Suprapubic skin (tissue), 4 donors: ENCODE data around the gene VAV1. TPM values are rescaled to one million over a fixed set of nuclear protein-coding genes. Genes with fewer than 3 reads are reported as not detected.
"Not testable (repeated sequence)": the region's sequence is repeated elsewhere in the genome, so short reads cannot be mapped to it uniquely, and the experiment has no call there.

Experiments used
- DNase-seq, 2 donors: peaks; one replicate each; pipeline ENCODE4 v3.0.0-alpha.2; 2019; ENCODE audit warnings: low spot score in 2 of 2
- H3K27ac ChIP-seq: fragments of 200-600 bp; sonication (generic); one replicate; pipeline ENCODE4 v1.5.1; 2019
- H3K27me3 ChIP-seq: fragments of 200-600 bp; sonication (generic); one replicate; pipeline ENCODE4 v1.5.1; 2019
- H3K36me3 ChIP-seq: fragments of 200-600 bp; sonication (generic); one replicate; pipeline ENCODE4 v1.5.1; 2019
- H3K4me1 ChIP-seq: fragments of 200-600 bp; sonication (generic); one replicate; pipeline ENCODE4 v1.5.1; 2019
- H3K4me3 ChIP-seq: fragments of 200-600 bp; sonication (generic); one replicate; pipeline ENCODE4 v1.5.1; 2019; ENCODE audit warnings: mild to moderate bottlenecking
- H3K9me3 ChIP-seq: fragments of 200-600 bp; sonication (generic); one replicate; pipeline ENCODE4 v1.5.1; 2019
- EP300 ChIP-seq: sonication (generic); formaldehyde crosslinking; IDR thresholded peaks from one replicate; pipeline ENCODE4 v1.6.1; 2017; ENCODE audit warnings: antibody characterized with exemption
- POLR2A ChIP-seq, 2 donors: fragments of 450-650 bp; IDR thresholded peaks; one replicate each; pipeline ENCODE4 v1.6.1; 2017; ENCODE audit warnings: antibody characterized with exemption in 2 of 2, mild to moderate bottlenecking in 2 of 2, moderate library complexity in 2 of 2
- POLR2AphosphoS5 ChIP-seq, 3 donors: sonication (generic); formaldehyde crosslinking; IDR thresholded peaks; one replicate each; pipeline ENCODE4 v1.6.1; 2017; ENCODE audit warnings: antibody characterized with exemption in 3 of 3
- WGBS: methylation state at CpG from one replicate; pipeline ENCODE4 v1.1.5; 2018; 5-methylcytosine and 5-hydroxymethylcytosine counted together
- total RNA-seq, 4 donors: library from RNA; depleted of rRNA; stranded (reverse); fragments of >200 nt; gene quantifications; one replicate each; pipeline ENCODE4 v1.1.0, GENCODE V29; 2016
- TF ChIP-seq, protein P1 (sequence below), 2 donors: fragments of 200-600 bp in 1 of 2; fragments of 450-650 bp in 1 of 2; sonication (generic) in 1 of 2; IDR thresholded peaks; one replicate each; pipeline ENCODE4 v1.5.1; 2016 to 2019; ENCODE audit warnings: antibody characterized with exemption in 2 of 2, mild to moderate bottlenecking in 1 of 2, moderate library complexity in 1 of 2

Gene VAV1
- total RNA-seq, 4 donors from 2014 or later: 1.1 to 3.1 (median 1.2) TPM

DNA sequence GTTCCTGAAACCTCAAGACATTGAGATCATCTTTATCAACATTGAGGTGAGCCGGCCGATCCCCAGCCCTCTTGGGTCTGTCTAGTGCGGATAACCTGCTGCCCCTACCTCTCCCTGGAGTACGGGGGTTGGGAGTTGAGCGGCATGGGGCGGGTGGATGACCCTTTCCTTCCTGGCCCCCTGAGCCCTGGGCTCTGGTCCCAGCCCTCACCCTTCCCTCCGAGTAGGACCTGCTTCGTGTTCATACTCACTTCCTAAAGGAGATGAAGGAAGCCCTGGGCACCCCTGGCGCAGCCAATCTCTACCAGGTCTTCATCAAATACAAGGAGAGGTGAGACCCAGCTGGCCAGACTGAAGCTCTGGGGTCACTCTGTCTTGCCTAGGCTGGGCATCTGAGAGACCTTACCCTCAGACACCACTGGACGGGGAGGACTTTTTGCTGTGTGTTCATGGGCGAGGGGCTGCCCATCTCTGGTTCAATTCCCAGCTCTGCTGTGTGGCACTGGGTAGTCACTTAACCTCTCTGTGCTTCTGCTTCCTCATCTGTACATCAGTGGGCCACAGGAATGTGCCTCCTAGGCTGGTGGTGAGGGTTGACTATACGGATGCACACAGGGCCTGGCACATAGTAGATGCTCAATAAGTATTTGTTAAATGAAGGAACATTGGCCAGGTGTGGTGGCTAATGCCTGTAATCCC is 52.7 kb downstream of the VAV1 start:
- Histone ChIP-seq H3K27ac (no peak overlapping the region), H3K4me1 (no peaks in the 10 kb centered on the region), H3K27me3 (peaks cover 8% of the 10 kb centered on the region), H3K4me3 (no peak overlapping the region), H3K9me3 (no peaks in the 10 kb centered on the region), H3K36me3 (no peaks in the 10 kb centered on the region)
- WGBS: 88% methylated on average over 11 of the region's 12 CpGs
- no peak for DNase-seq
- TF ChIP-seq POLR2AphosphoS5 (IDR thresholded peaks at IDR 0.05): no peak
- TF ChIP-seq POLR2A (IDR thresholded peaks at IDR 0.05): no peak
- TF ChIP-seq, protein P1, sequence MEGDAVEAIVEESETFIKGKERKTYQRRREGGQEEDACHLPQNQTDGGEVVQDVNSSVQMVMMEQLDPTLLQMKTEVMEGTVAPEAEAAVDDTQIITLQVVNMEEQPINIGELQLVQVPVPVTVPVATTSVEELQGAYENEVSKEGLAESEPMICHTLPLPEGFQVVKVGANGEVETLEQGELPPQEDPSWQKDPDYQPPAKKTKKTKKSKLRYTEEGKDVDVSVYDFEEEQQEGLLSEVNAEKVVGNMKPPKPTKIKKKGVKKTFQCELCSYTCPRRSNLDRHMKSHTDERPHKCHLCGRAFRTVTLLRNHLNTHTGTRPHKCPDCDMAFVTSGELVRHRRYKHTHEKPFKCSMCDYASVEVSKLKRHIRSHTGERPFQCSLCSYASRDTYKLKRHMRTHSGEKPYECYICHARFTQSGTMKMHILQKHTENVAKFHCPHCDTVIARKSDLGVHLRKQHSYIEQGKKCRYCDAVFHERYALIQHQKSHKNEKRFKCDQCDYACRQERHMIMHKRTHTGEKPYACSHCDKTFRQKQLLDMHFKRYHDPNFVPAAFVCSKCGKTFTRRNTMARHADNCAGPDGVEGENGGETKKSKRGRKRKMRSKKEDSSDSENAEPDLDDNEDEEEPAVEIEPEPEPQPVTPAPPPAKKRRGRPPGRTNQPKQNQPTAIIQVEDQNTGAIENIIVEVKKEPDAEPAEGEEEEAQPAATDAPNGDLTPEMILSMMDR (IDR thresholded peaks at IDR 0.05): no peak
- no peak for TF ChIP-seq EP300

DNA sequence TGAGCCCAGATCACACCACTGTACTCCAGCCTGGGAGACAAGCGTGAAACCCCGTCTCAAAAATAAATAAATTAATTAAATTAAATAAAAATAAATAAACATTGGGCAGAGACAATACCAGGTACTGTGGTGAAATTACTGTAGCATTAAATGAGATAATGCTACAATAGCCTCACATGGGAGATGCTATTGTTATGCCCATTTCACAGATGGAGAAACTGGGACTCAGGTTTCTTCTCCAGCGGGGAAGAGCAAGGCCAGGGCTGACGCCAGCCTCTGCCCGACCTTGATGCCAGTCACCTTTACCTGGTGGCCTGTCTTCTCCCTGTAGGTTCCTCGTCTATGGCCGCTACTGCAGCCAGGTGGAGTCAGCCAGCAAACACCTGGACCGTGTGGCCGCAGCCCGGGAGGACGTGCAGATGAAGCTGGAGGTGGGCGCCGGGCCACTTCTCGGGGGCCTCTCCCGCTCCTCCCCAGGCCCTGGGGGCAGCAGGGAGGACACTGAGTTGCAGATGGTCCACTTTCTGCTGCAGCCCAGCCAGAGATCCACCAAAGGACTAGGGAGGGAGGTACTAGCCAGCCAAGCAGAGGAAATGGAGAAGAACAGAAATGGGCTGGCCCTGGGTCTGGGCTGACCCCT is 53.9 kb downstream of the VAV1 start:
- H3K4me3 ChIP-seq: no peak overlapping the region
- DNase-seq: no peak
- TF ChIP-seq POLR2AphosphoS5 (IDR thresholded peaks at IDR 0.05) (no peak), POLR2A (IDR thresholded peaks at IDR 0.05) (no peak), EP300 (no peak)
- TF ChIP-seq, protein P1 (IDR thresholded peaks at IDR 0.05): no peak
- no peaks in the 10 kb centered on the region for H3K9me3 ChIP-seq
- peaks cover 8% of the 10 kb centered on the region for H3K27me3 ChIP-seq
- no peak overlapping the region for H3K27ac ChIP-seq
- WGBS: 90% methylated on average over 7 of the region's 15 CpGs
- no peaks in the 10 kb centered on the region for H3K4me1 ChIP-seq
- no peaks in the 10 kb centered on the region for H3K36me3 ChIP-seq

DNA sequence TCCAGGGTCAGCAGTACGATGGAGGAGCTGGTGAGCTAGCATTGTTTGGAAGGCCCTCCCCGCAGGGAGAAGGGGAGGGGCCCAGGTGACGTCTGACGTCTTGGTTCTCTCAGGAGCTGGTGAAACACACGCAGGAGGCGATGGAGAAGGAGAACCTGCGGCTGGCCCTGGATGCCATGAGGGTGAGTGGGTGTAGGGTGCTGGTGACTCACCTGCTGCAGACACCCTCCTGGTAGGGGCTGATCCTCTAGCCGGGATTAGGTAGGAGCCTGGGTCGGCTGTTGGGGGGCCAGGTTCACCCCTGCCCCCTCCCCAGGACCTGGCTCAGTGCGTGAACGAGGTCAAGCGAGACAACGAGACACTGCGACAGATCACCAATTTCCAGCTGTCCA is 55.8 kb downstream of the VAV1 start:
- Histone ChIP-seq H3K4me1 (no peaks in the 10 kb centered on the region), H3K27ac (no peak overlapping the region), H3K4me3 (no peak overlapping the region), H3K36me3 (no peaks in the 10 kb centered on the region), H3K9me3 (no peaks in the 10 kb centered on the region), H3K27me3 (peaks cover 8% of the 10 kb centered on the region)
- DNase-seq: no peak
- TF ChIP-seq POLR2A (IDR thresholded peaks at IDR 0.05): no peak
- TF ChIP-seq POLR2AphosphoS5 (IDR thresholded peaks at IDR 0.05): no peak
- TF ChIP-seq, protein P1 (IDR thresholded peaks at IDR 0.05): no peak
- no peak for TF ChIP-seq EP300
- WGBS: 42% methylated on average over 8 of the region's 14 CpGs

DNA sequence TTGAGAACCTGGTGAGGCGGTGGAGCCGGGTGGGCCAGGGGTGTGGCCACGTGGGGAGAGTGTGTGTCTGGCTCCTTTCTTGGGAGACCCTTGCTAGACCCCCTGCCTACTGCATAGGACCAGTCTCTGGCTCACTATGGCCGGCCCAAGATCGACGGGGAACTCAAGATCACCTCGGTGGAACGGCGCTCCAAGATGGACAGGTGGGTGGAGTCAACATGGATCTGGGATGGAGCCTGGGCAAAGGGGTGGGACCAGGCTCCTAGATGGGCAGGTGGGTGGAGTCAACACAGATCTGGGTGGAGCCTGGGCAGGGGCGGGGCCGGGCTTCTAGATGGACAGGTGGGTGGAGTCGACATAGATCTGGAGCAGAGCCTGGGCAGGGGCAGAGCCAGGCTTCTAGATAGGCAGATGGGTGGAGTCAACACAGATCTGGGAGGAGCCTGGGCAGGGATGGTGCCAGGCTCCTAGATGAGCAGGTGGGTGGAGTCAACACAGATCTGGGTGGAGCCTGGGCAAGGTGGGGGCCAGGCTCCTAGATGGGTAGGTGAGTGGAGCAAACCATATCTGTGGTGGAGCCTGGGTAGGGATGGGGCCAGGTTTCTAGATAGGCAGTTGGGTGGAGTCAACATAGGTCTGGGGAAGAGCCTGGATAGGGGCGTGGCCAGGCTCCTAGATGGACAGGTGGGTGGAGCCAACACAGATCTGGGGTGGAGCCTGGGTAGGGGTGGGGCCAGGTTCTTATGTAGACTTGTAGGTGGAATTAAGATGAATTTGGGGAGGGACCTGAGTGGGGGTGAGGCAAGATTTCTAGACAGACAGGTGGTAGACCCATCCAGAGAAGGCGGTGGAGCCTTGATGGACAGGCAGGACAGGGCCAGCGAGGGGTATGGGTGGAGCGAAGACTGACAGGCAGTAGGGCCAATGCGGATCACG is 56.5 kb downstream of the VAV1 start:
- DNase-seq: no peak
- H3K27ac ChIP-seq: no peak overlapping the region
- no peak overlapping the region for H3K4me3 ChIP-seq
- H3K4me1 ChIP-seq: no peaks in the 10 kb centered on the region
- H3K27me3 ChIP-seq: peaks cover 8% of the 10 kb centered on the region
- TF ChIP-seq POLR2A (IDR thresholded peaks at IDR 0.05): no peak
- no peak for TF ChIP-seq POLR2AphosphoS5 (IDR thresholded peaks at IDR 0.05)
- TF ChIP-seq, protein P1 (IDR thresholded peaks at IDR 0.05): no peak
- no peak for TF ChIP-seq EP300
- no peaks in the 10 kb centered on the region for H3K36me3 ChIP-seq
- WGBS: 67% methylated on average over 16 of the region's 18 CpGs
- no peaks in the 10 kb centered on the region for H3K9me3 ChIP-seq

DNA sequence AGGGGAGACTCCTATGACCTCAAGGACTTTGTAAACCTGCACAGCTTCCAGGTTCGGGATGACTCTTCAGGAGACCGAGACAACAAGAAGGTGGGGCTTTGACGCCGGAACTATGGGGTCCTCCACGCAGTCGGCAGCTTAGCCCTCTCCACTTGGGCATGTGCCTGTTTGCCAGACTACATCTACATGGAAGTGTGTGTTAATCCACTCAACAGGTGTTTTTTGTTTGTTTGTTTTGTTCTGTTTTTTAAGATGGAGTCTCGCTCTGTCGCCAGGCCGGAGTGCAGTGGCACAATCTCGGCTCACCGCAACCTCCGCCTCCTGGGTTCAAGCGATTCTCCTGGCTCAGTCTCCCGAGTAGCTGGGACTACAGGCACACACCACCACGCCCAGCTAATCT is 57.3 kb downstream of the VAV1 start:
- H3K9me3 ChIP-seq, H3K4me3 ChIP-seq, H3K4me1 ChIP-seq, H3K27me3 ChIP-seq, DNase-seq, H3K36me3 ChIP-seq, H3K27ac ChIP-seq: not testable (repeated sequence)
- WGBS: 89% methylated on average over 15 of the region's 15 CpGs

DNA sequence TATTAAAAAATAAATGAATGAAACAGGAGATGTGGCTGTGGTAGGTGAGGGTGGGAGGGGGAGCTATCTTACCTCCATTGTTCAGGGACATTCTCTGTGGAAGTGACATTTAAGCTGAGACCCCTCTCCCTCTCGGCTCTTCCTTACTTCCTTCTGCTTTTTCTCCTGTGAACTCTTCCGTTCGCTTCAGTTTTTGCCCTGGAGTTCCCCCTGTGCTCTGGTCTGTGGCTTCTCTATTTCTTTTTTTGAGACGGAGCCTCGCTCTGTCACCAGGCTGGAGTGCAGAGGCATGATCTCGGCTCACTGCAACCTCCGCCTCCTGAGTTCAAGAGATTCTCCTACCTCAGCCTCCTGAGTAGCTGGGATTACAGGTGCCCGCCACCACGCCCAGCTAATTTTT is 58.6 kb downstream of the VAV1 start:
- whole genome bisulfite sequencing: 84% methylated on average over 9 of the region's 9 CpGs
- H3K4me1 ChIP-seq, H3K27ac ChIP-seq, H3K27me3 ChIP-seq, H3K9me3 ChIP-seq, H3K4me3 ChIP-seq, H3K36me3 ChIP-seq, DNase-seq: not testable (repeated sequence)
